ENCODE results near the gene PNLDC1. TPM values are rescaled to one million over a fixed set of nuclear protein-coding genes. Genes with fewer than 3 reads are reported as not detected.

The PNLDC1 gene, protein sequence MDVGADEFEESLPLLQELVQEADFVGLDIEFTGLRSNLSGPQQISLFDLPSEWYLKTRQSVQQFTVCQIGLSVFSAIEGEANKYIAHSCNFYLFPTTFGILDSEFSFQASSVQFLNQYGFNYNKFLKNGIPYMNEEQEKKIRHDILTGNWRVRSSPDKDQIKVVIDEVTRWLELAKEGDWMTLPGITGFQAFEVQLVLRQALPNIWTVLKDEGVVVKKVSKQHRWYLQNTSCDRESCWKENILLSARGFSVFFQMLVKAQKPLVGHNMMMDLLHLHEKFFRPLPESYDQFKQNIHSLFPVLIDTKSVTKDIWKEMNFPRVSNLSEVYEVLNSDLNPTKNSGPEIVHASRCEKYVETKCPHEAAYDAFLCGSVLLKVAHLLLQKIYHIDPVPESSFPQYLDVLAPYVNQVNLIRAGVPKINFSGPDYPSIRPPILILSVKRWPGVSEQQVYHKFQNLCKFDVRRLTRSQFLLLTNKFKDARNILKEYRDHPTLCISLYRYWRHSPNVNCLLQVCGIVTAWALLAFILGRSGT
- under 1 TPM in 1 of 4 donors, not detected in 3; 0.37 TPM for total RNA-seq

DNA sequence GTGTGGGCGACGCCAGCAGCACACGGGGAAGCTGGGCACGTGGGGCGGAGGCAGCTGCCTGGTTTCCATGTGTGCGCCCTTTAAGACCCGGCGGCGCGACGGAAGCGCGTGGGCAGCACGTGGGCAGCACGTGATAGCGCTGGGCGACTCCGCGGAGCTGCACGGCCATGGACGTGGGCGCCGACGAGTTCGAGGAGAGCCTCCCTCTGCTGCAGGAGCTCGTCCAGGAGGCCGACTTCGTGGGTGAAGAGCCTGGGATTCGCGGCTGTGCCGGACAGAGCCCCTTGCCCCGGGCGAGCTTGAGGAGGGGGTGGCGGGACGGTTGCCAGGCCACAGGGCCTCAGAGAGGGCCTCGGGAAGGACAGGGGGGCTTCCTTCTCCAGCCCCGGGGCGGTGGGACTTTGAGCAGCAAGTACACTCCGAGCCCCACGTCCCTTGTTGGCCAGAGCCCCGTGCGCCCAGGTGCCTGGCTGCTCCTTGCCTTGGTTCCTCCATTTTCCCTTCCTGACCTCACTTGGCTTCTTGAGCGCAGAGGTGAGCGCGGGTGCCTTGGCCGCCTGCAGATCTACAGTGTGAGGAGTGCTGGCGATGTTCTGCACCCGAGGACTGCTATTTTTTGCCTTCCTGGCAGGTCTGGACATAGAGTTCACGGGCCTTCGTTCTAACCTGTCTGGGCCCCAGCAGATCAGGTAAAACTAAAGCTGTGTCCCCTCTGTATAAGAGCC is at the start of gene PNLDC1:
TSS of gene PNLDC1 (plus strand) at position 136 of the 725 bp plus-strand sequence. CDS start at position 168, 32 bp downstream.
- peak; percentile 22 for ATAC-seq (ENCODE audit: low FRiP score)
- no peak for DNase-seq (ENCODE audit: low spot score)
- TF ChIP-seq, protein P1, sequence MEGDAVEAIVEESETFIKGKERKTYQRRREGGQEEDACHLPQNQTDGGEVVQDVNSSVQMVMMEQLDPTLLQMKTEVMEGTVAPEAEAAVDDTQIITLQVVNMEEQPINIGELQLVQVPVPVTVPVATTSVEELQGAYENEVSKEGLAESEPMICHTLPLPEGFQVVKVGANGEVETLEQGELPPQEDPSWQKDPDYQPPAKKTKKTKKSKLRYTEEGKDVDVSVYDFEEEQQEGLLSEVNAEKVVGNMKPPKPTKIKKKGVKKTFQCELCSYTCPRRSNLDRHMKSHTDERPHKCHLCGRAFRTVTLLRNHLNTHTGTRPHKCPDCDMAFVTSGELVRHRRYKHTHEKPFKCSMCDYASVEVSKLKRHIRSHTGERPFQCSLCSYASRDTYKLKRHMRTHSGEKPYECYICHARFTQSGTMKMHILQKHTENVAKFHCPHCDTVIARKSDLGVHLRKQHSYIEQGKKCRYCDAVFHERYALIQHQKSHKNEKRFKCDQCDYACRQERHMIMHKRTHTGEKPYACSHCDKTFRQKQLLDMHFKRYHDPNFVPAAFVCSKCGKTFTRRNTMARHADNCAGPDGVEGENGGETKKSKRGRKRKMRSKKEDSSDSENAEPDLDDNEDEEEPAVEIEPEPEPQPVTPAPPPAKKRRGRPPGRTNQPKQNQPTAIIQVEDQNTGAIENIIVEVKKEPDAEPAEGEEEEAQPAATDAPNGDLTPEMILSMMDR (IDR thresholded peaks at IDR 0.05), result no peak

DNA sequence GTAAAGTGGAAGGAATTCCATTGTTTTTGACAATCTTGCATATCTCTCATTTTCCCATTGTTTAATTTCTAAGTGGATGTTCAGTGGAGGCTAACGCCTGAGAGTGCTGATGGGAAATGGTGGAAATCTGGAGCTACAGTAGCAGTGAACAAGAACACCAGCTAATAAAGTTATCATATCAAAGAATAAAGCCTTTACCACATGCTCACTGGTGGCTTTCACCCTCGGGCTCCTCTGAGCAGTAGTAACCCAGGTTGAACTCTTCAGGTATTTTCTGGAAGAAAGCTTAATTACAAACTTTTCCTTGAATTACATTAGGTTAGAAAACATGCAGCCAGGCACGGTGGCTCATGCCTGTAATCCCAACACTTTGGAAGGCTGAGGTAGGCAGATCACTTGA is 48.6 kb upstream of the PNLDC1 start:
- no peak for ATAC-seq (ENCODE audit: low FRiP score)
- no peak for DNase-seq (ENCODE audit: low spot score)
- TF ChIP-seq, protein P1 (IDR thresholded peaks at IDR 0.05), result no peak

DNA sequence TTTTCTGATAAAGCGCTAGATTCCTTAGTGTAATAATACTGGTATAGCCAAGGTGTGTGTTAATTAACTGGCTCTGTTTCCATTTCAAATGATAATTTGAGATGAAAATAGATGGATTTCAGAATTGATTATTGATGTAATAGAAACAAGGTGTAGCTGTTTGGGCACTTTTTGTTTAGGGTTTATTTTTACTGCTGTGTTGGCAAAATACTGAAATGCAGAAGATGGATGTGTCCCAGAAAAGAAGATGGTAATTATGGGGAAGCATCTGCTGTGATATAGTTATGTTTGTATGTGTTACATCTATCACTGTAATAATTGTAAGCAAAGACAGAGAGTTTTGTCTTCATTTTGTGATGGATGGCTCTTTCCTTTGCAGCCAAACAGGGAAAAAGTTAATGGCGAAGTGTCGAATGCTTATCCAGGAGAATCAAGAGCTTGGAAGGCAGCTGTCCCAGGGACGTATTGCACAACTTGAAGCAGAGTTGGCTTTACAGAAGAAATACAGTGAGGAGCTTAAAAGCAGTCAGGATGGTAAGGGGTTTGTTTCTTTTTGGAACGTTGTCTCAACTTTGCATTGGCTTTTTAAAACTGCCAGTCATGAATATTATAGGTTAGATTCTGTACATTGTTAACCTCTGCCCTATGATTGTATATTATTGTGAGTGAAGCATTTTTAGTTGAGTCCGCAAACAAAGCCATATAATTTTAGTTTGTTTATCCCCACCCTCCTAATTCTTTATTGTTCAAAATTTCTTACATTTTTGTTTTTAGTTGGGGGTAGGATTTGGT is 46.8 kb upstream of the PNLDC1 start:
- DNase-seq (ENCODE audit: low spot score) (no peak), ATAC-seq (ENCODE audit: low FRiP score) (no peak)
- TF ChIP-seq, protein P1 (IDR thresholded peaks at IDR 0.05), result no peak

DNA sequence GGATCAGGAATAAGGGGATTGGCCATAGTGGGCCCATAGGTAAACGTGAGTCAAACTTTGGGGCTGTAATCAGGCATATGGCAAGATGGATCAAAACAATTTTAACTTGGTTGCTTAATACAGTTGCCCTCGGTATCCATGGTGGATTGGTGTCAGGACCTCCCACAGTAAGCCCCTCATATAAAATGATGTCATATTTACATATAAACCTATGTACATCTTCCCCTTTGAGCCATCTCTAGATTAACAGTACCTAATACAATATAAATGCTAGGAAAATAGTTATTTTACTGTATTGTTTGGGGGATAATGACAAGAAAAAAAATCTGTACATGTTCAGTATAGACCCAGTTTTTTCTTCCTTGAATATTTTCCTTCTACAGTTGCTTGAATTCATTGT is 45.7 kb upstream of the PNLDC1 start:
- DNase-seq (ENCODE audit: low spot score) (no peak), ATAC-seq (ENCODE audit: low FRiP score) (no peak)
- TF ChIP-seq, protein P1 (IDR thresholded peaks at IDR 0.05), result no peak

DNA sequence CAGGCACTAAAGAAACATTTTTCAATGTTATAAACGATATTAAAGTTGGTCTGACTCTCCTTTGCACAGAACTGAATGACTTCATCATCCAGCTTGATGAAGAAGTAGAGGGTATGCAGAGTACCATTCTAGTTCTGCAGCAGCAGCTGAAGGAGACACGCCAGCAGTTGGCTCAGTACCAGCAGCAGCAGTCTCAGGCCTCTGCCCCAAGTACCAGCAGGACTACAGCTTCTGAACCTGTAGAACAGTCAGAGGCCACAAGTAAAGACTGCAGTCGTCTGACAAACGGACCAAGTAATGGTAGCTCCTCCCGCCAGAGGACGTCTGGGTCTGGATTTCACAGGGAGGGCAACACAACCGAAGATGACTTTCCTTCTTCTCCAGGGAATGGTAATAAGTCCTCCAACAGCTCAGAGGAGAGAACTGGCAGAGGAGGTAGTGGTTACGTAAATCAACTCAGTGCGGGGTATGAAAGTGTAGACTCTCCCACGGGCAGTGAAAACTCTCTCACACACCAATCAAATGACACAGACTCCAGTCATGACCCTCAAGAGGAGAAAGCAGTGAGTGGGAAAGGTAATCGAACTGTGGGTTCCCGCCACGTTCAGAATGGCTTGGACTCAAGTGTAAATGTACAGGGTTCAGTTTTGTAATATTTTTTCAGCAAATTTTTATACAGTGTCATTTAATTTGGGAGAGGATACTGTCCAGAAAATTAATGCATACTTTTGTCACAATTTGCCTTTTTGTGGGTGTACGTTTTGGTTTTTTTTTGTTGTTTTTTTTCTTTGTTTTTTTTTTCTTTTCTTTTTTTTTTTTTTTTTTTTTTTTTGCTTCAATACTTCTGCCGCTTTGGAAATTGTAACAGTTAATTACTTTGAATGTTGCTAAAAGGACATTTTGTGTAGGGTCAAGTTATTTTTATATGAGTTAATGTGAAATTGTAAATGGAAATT is 44.8 kb upstream of the PNLDC1 start:
- peak; percentile 39 for ATAC-seq (ENCODE audit: low FRiP score)
- TF ChIP-seq, protein P1 (IDR thresholded peaks at IDR 0.05), result no peak
- DNase-seq (ENCODE audit: low spot score), result no peak

DNA sequence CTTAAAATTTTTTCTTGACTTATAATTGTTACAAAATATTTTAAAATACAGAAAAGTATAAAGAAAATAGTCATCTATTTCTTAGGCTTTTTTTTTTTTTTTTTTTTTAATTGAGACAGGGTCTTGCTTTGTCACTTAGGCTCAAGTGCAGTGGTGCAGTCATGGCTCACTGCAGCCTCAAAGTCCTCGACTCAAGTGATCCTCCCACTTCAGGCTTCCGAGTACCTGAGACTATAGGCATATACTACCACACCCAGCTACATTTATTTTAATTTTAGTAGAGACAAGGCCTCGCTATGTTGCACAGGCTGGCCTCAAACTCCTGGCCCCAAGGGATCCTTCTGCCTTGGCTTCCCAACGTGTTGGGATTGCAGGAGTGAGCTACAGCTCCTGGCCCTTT is 43.6 kb upstream of the PNLDC1 start:
- ATAC-seq (ENCODE audit: low FRiP score) (no peak), DNase-seq (ENCODE audit: low spot score) (no peak)
- TF ChIP-seq, protein P1 (IDR thresholded peaks at IDR 0.05), result no peak

Data from omental fat pad (tissue), 4 donors.